CD14-positive monocyte (primary cell): ENCODE data around the gene FANCG. TPM values are rescaled to one million over a fixed set of nuclear protein-coding genes. Genes with fewer than 3 reads are reported as not detected.

Source experiments
- DNase-seq, 3 donors: peaks; one replicate each; pipeline ENCODE4 v3.0.0-alpha.2; 2011 to 2022
- H2AFZ ChIP-seq: 2 replicates; pipeline ENCODE4 v1.6.0; 2012; ENCODE audit warnings: mild to moderate bottlenecking, low read depth, low read length, inconsistent platforms; ENCODE audit not compliant: insufficient read depth, poor library complexity, severe bottlenecking
- H3K27ac ChIP-seq, 2 donors: 1 replicate in 1 of 2; 2 replicates in 1 of 2; pipeline ENCODE4 v1.5.1; 2012 to 2013; ENCODE audit warnings: low read length in 2 of 2, control low read depth in 1 of 2, inconsistent platforms in 1 of 2, low read depth in 1 of 2, mild to moderate bottlenecking in 1 of 2
- H3K27me3 ChIP-seq, 2 donors: one replicate each; pipeline versions ENCODE4 v1.6.0 to v1.6.1; 2011 to 2013; ENCODE audit warnings: low read length in 2 of 2; ENCODE audit not compliant: control insufficient read depth in 2 of 2, insufficient read depth in 2 of 2
- H3K36me3 ChIP-seq, 2 donors: replicated peaks in 1 of 2; 1 replicate in 1 of 2; 2 replicates in 1 of 2; pipeline versions ENCODE4 v1.5.1 to v1.6.1; 2012 to 2013; ENCODE audit warnings: low read length in 2 of 2, control low read depth in 1 of 2, inconsistent platforms in 1 of 2, mild to moderate bottlenecking in 1 of 2; ENCODE audit not compliant: insufficient read depth in 2 of 2, control insufficient read depth in 1 of 2
- H3K4me1 ChIP-seq, 2 donors: 1 replicate in 1 of 2; 2 replicates in 1 of 2; pipeline versions ENCODE4 v1.5.1 to v1.6.1; 2012 to 2013; ENCODE audit warnings: low read length in 2 of 2, control low read depth in 1 of 2, inconsistent platforms in 1 of 2, mild to moderate bottlenecking in 1 of 2, moderate library complexity in 1 of 2; ENCODE audit not compliant: insufficient read depth in 2 of 2, control insufficient read depth in 1 of 2
- H3K4me2 ChIP-seq: replicated peaks from 2 replicates; pipeline ENCODE3; 2012; ENCODE audit warnings: low read length, moderate library complexity, mild to moderate bottlenecking; ENCODE audit not compliant: poor library complexity, severe bottlenecking; ENCODE audit errors: extremely low read depth
- H3K4me3 ChIP-seq, 3 experiments: fragments of 200-600 bp in 1 of 3; sonication (generic) in 1 of 3; replicated peaks in 1 of 3; 1 replicate in 2 of 3; 2 replicates in 1 of 3; pipeline ENCODE4 v1.5.1; 2011 to 2013; ENCODE audit warnings: low read length in 3 of 3, mild to moderate bottlenecking in 3 of 3, control low read depth in 2 of 3, low read depth in 2 of 3, inconsistent platforms in 1 of 3, moderate library complexity in 1 of 3
- H3K79me2 ChIP-seq: 2 replicates; pipeline ENCODE4 v1.6.0; 2012; ENCODE audit warnings: mild to moderate bottlenecking, control low read depth, inconsistent platforms, low read length, moderate library complexity; ENCODE audit not compliant: insufficient read depth
- H3K9ac ChIP-seq: 2 replicates; pipeline ENCODE4 v1.6.0; 2017; ENCODE audit warnings: low read length, mild to moderate bottlenecking; ENCODE audit not compliant: insufficient read depth, poor library complexity, severe bottlenecking
- H3K9me3 ChIP-seq, 2 donors: replicated peaks in 1 of 2; 1 replicate in 1 of 2; 2 replicates in 1 of 2; pipeline versions ENCODE4 v1.5.1 to v1.6.1; 2012 to 2013; ENCODE audit warnings: low read length in 2 of 2, control low read depth in 1 of 2; ENCODE audit not compliant: control insufficient read depth in 1 of 2, insufficient read depth in 1 of 2
- H4K20me1 ChIP-seq: 2 replicates; pipeline ENCODE4 v1.6.0; 2012; ENCODE audit warnings: mild to moderate bottlenecking, low read length, control low read depth, moderate library complexity; ENCODE audit not compliant: insufficient read depth
- H3K27ac Mint-ChIP-seq, 7 donors: one replicate each; pipeline ENCODE4 v1.8.0; 2020; ENCODE audit warnings: mild to moderate bottlenecking in 7 of 7, mixed read lengths in 7 of 7, moderate library complexity in 6 of 7, inconsistent platforms in 2 of 7
- H3K27me3 Mint-ChIP-seq, 3 donors: one replicate each; pipeline ENCODE4 v1.8.0; 2021 to 2022; ENCODE audit warnings: low read depth in 3 of 3, mild to moderate bottlenecking in 3 of 3, mixed read lengths in 3 of 3, moderate library complexity in 3 of 3, inconsistent platforms in 1 of 3
- H3K36me3 Mint-ChIP-seq, 2 donors: one replicate each; pipeline ENCODE4 v1.8.0; 2020; ENCODE audit warnings: mixed read lengths in 2 of 2, inconsistent platforms in 1 of 2, mild to moderate bottlenecking in 1 of 2
- H3K4me1 Mint-ChIP-seq: one replicate; pipeline ENCODE4 v1.8.0; 2020; ENCODE audit warnings: mild to moderate bottlenecking, mixed read lengths
- H3K4me3 Mint-ChIP-seq, 2 donors: one replicate each; pipeline ENCODE4 v1.8.0; 2020; ENCODE audit warnings: mild to moderate bottlenecking in 2 of 2, mixed read lengths in 2 of 2, moderate library complexity in 1 of 2
- H3K9me3 Mint-ChIP-seq, 7 donors: one replicate each; pipeline ENCODE4 v1.8.0; 2020 to 2022; ENCODE audit warnings: mixed read lengths in 7 of 7, mild to moderate bottlenecking in 6 of 7, moderate library complexity in 6 of 7, inconsistent platforms in 2 of 7
- CTCF ChIP-seq: fragments of 200-600 bp; IDR thresholded peaks from one replicate; pipeline ENCODE4 v1.8.0; 2022; ENCODE audit warnings: antibody characterized with exemption, mild to moderate bottlenecking
- WGBS: methylation state at CpG from one replicate; pipeline ENCODE4 v1.1.5; 2013; ENCODE audit warnings: missing lambda C conversion rate; ENCODE audit not compliant: insufficient coverage; 5-methylcytosine and 5-hydroxymethylcytosine counted together
- intact Hi-C, 2 donors: fragments of 100-400 bp; cut with micrococcal nuclease; formaldehyde crosslinking; loops; one replicate each; pipeline versions ENCODE4 v1.15.0 to v1.15.1; 2023
- polyA plus RNA-seq, 3 donors: library from polyadenylated mRNA; depleted of rRNA in 1 of 3; unstranded in 2 of 3; stranded (reverse) in 1 of 3; fragments of 300-500 nt in 2 of 3; fragments of >200 nt in 1 of 3; fragmentation: Illumina TruSeq in 2 of 3; gene quantifications; 1 replicate in 2 of 3; 2 replicates in 1 of 3; pipeline ENCODE4 v1.2.3, GENCODE V29; 2012 to 2021

Gene FANCG
- polyA plus RNA-seq, 3 donors, result 2.0 to 7.0 (median 2.5) TPM

GRCh38 chr9:35071814-35072460, 7.8 kb downstream of the FANCG start:
- Histone ChIP-seq H3K27ac (peak overlapping the region; percentile 96 to 97), H3K36me3 (peaks cover 18 to 33% of the 10 kb centered on the region in 2 donors), H3K27me3 (no peaks in the 10 kb centered on the region), H3K4me3 (peak overlapping the region; percentile 56 to 90 (median 66)), H3K79me2 (peaks cover 49% of the 10 kb centered on the region), H4K20me1 (peaks cover 50% of the 10 kb centered on the region), H3K4me1 (peaks cover 22 to 29% of the 10 kb centered on the region in 2 donors), H3K9ac (peak overlapping the region; percentile 99), H3K4me2 (peak overlapping the region; percentile 96), H2AFZ (peak overlapping the region; percentile 59), H3K9me3 (no peaks in the 10 kb centered on the region)
- peak; percentile 82 to 85 (median 82) for DNase-seq
- peak; percentile 52 for TF ChIP-seq CTCF
- Mint-ChIP-seq H3K4me3 (peak overlapping the region; percentile 89 to 91), H3K4me1 (peaks cover 30% of the 10 kb centered on the region), H3K27ac (peak overlapping the region; percentile 95 to 99 (median 98)), H3K27me3 (peaks cover 0 to 2% (median 0%) of the 10 kb centered on the region in 3 donors), H3K36me3 (peaks cover 21 to 37% of the 10 kb centered on the region in 2 donors), H3K9me3 (no peaks in the 10 kb centered on the region)
- intact Hi-C loops, result loop anchor here (2.0 to 10.0 kb wide), 4 partner anchors 25 to 87 kb away; partner anchors contain the start of genes DNAJB5 (in 1 of the 2) and PIGO (in 1 of the 2)
- 0% methylated on average over 79 of the region's 79 CpGs for WGBS

- H3K79me2 ChIP-seq, result peaks cover 56% of the 10 kb centered on the region
- Mint-ChIP-seq H3K27ac (peak overlapping the region; percentile 90 to 98 (median 94)), H3K9me3 (no peaks in the 10 kb centered on the region), H3K27me3 (peaks cover 0 to 2% (median 0%) of the 10 kb centered on the region in 3 donors), H3K4me3 (peak overlapping the region; percentile 89 to 91), H3K36me3 (peaks cover 27 to 44% of the 10 kb centered on the region in 2 donors), H3K4me1 (peaks cover 30% of the 10 kb centered on the region)
- H3K27me3 ChIP-seq, result no peaks in the 10 kb centered on the region
- DNase-seq, result no peak
- peak overlapping the region; percentile 99 for H3K9ac ChIP-seq
- peak overlapping the region; percentile 96 for H3K4me2 ChIP-seq
- H3K4me1 ChIP-seq, result peaks cover 22 to 29% of the 10 kb centered on the region in 2 donors
- no peaks in the 10 kb centered on the region for H3K9me3 ChIP-seq
- peak overlapping the region; percentile 59 for H2AFZ ChIP-seq
- H3K4me3 ChIP-seq, result peak overlapping the region; percentile 56 to 90 (median 66)
- intact Hi-C loops, result loop anchor here (2.0 to 10.0 kb wide), 4 partner anchors 26 to 86 kb away; partner anchors contain the start of genes DNAJB5 (in 1 of the 2) and PIGO (in 1 of the 2)
- peak overlapping the region; percentile 96 to 97 for H3K27ac ChIP-seq
- WGBS, result 0% methylated on average over 12 of the region's 20 CpGs
- H3K36me3 ChIP-seq, result peaks cover 26 to 41% of the 10 kb centered on the region in 2 donors
- no peak for TF ChIP-seq CTCF
- peaks cover 58% of the 10 kb centered on the region for H4K20me1 ChIP-seq
These were observed 8.6 kb downstream of the FANCG start for GRCh38 chr9:35070823-35071813.
